Spinal cord (tissue), 10 donors: Measurements from ENCODE around the gene PAX9. TPM values are rescaled to one million over a fixed set of nuclear protein-coding genes. Genes with fewer than 3 reads are reported as not detected.

Experiments used
- DNase-seq, 6 donors: peaks; one replicate each; pipeline versions ENCODE4 v3.0.0 to v3.0.0-alpha.2; 2013 to 2015; ENCODE audit warnings: low spot score in 6 of 6, low read depth in 4 of 6
- H3K27ac ChIP-seq: one replicate; pipeline ENCODE4 v1.5.1; 2013; ENCODE audit warnings: low read depth, low read length, control low read depth
- H3K27me3 ChIP-seq: one replicate; pipeline ENCODE4 v1.6.1; 2013; ENCODE audit warnings: low read length; ENCODE audit not compliant: control insufficient read depth, insufficient read depth
- H3K36me3 ChIP-seq: one replicate; pipeline ENCODE4 v1.6.1; 2013; ENCODE audit warnings: low read length; ENCODE audit not compliant: control insufficient read depth, insufficient read depth
- H3K4me1 ChIP-seq: one replicate; pipeline ENCODE4 v1.6.1; 2013; ENCODE audit warnings: low read length; ENCODE audit not compliant: control insufficient read depth, insufficient read depth
- H3K4me3 ChIP-seq: one replicate; pipeline ENCODE4 v1.5.1; 2013; ENCODE audit warnings: low read depth, low read length, control low read depth
- H3K9me3 ChIP-seq: one replicate; pipeline ENCODE4 v1.6.1; 2013; ENCODE audit warnings: low read length; ENCODE audit not compliant: control insufficient read depth, insufficient read depth
- WGBS: methylation state at CpG from one replicate; pipeline ENCODE4 v1.1.5; 2013; ENCODE audit warnings: missing lambda C conversion rate; ENCODE audit not compliant: insufficient coverage; 5-methylcytosine and 5-hydroxymethylcytosine counted together
- long read RNA-seq, 4 donors: transcript quantifications; one replicate each; lab custom pipeline, GENCODE V29; 2026
- polyA plus RNA-seq, 2 donors: library from polyadenylated mRNA; unstranded; fragments of 120-200 nt; gene quantifications; one replicate each; pipeline ENCODE4 v1.2.1, GENCODE V29; 2013; ENCODE audit not compliant: insufficient read length in 2 of 2
- total RNA-seq, 2 donors: library from RNA; depleted of rRNA in 1 of 2; stranded (reverse); fragments of 120-200 nt in 1 of 2; fragments of >200 nt in 1 of 2; gene quantifications; one replicate each; pipeline versions ENCODE4 v1.2.3 to v1.2.4, GENCODE V29; 2013 to 2014
- donor health status: healthy.

Gene PAX9
- under 1 TPM; 0.28 to 0.79 TPM for total RNA-seq
- polyA plus RNA-seq, result under 1 TPM; 0.29 to 0.32 TPM
- long read RNA-seq, donor 1, result 0 reads
- long read RNA-seq, donor 2, result 0 reads
- long read RNA-seq, donor 3, result 0 reads
- long read RNA-seq, donor 4, result 0 reads

DNA sequence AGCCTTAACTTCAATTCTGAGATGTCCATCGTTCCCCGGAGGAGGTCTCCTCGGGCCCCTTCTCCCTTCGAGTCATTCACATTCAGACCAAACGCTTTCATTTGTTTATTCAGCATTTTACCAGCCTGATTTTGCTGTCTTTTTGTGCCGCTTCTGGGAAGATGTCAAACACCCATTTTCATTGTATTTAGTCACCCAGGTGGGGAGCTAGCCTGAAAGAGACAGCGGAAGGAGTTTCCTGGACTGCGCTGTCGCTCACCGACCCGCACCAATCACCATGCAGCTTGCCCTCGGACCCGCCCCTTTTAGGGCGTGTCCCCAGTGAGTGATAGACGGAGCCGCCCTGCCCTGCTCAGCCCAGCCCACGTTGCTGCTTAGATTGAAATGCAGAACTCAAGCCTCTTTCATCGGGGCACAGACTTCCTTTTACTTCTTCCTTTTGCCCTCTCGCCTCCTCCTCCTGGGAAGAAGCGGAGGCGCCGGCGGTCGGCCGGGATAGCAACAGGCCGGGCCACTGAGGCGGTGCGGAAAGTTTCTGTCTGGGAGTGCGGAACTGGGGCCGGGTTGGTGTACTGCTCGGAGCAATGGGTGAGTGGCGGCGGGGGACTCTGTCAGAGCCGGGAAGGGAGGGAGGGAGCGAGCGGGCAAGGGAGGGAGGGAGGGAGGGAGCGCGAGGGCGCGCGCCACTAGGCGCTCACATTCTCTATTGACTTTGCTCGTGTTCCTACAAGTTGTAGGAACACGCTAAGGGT lies at the start of gene PAX9:
TSS of gene PAX9 (plus strand) at position 355 of the 752 bp plus-strand sequence. CDS start at position 585, 230 bp downstream.
- H3K9me3 ChIP-seq, result no peaks in the 10 kb centered on the region
- H3K27ac ChIP-seq, result no peak within 1 kb of the TSS
- H3K36me3 ChIP-seq, result no peaks in the 10 kb centered on the region
- peak within 1 kb of the TSS; percentile 38 for H3K4me3 ChIP-seq
- peaks cover 100% of the 10 kb centered on the region for H3K27me3 ChIP-seq
- peaks cover 66% of the 10 kb centered on the region for H3K4me1 ChIP-seq
- WGBS, result 0% methylated on average over 37 of the region's 44 CpGs
- DNase-seq, result peak in 3 of 6 donors; percentile 51 to 91 (median 76)

DNA sequence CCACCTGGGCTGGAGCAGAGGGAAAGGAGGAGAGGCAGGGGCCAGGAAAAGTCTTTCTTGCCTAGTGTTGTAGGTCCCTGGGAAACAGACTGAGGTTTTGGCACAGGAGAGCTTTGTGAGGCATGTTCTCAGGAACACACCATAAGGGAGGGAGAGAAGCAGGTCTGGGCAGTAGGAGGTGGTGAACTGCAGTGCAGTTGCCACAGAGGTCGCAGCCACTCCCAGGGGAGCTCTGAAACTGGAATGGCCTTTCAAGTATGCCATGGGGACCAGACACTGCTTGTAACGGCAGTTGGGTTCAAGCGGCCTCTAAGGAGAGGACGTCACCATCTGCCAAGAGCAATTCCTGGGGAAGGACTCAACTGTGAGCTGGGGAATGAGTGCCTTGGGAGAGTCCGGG lies 43.8 kb upstream of the PAX9 start:
- Histone ChIP-seq H3K4me1 (no peaks in the 10 kb centered on the region), H3K4me3 (no peak overlapping the region), H3K27ac (no peak overlapping the region), H3K27me3 (no peaks in the 10 kb centered on the region), H3K9me3 (no peaks in the 10 kb centered on the region), H3K36me3 (no peaks in the 10 kb centered on the region)
- no peak for DNase-seq
- 69% methylated on average over 4 of the region's 5 CpGs for WGBS

GRCh38 chr14:36618641-36619040 lies 43.0 kb upstream of the PAX9 start:
- no peak for DNase-seq
- no peaks in the 10 kb centered on the region for H3K9me3 ChIP-seq
- 70% methylated on average over 2 of the region's 2 CpGs for WGBS

DNA sequence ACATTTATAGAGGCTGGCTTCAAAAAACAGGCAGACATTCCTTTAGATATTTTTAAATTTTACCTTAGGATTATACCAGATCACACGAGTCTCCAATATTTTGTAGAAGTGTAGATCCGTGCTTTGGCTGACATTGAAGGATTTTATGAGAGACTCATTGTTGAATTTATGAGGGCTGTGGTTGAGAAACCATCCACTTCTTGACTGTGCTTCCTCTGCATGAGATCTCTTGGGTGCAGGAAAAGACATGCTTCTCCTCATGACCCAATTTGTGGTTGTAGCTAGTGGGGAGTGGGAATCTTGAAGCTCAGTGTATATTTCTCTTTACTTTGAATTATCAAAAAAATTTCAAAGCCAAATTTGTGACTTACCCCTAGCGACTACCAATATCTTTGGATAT lies 42.5 kb upstream of the PAX9 start:
- H3K27ac ChIP-seq, result no peak overlapping the region
- no peaks in the 10 kb centered on the region for H3K9me3 ChIP-seq
- H3K36me3 ChIP-seq, result no peaks in the 10 kb centered on the region
- no peaks in the 10 kb centered on the region for H3K27me3 ChIP-seq
- no peak overlapping the region for H3K4me3 ChIP-seq
- H3K4me1 ChIP-seq, result no peaks in the 10 kb centered on the region
- no peak for DNase-seq
- no CpG with 5 or more reads among the region's 3 CpGs for WGBS

More at GRCh38 chr14:36618641-36619040, 43.0 kb upstream of the PAX9 start:
- H3K4me3 ChIP-seq, result no peak overlapping the region
- H3K27ac ChIP-seq, result no peak overlapping the region
- H3K36me3 ChIP-seq, result no peaks in the 10 kb centered on the region
- no peaks in the 10 kb centered on the region for H3K4me1 ChIP-seq
- no peaks in the 10 kb centered on the region for H3K27me3 ChIP-seq

- H3K4me3 ChIP-seq, result no peak overlapping the region
- no peaks in the 10 kb centered on the region for H3K9me3 ChIP-seq
- H3K4me1 ChIP-seq, result no peaks in the 10 kb centered on the region
- WGBS, result 80% methylated on average over 1 of the region's 2 CpGs
- no peaks in the 10 kb centered on the region for H3K27me3 ChIP-seq
- no peaks in the 10 kb centered on the region for H3K36me3 ChIP-seq
- DNase-seq, result no peak
- no peak overlapping the region for H3K27ac ChIP-seq
Measured at GRCh38 chr14:36619853-36620252, 41.8 kb upstream of the PAX9 start.

DNA sequence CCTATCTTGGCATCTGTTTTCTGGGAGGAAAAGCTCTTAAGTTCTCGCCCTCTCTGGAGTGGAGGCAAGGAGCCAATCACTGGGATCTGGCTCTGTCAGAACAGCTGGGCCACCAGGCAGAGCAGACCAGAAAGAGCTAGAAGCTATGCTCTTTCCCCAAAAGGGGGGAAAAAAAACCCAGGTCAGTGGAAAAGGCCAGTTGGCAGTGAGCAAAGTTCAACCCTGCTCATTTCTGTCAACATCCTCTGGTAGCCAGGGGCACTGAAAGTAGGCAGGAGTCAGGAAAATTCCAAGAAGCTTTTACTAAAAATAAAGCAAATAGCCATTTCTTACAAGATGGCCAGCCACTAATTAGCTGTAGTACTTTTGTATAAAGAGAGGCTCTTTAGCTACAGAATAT lies 36.6 kb upstream of the PAX9 start:
- Histone ChIP-seq H3K9me3 (no peaks in the 10 kb centered on the region), H3K27ac (no peak overlapping the region), H3K27me3 (peaks cover 11% of the 10 kb centered on the region), H3K4me1 (no peaks in the 10 kb centered on the region), H3K36me3 (no peaks in the 10 kb centered on the region), H3K4me3 (no peak overlapping the region)
- WGBS, result 100% methylated on average over 1 of the region's 1 CpG
- DNase-seq, result no peak

- Histone ChIP-seq H3K27me3 (peaks cover 11% of the 10 kb centered on the region), H3K4me1 (no peaks in the 10 kb centered on the region), H3K4me3 (no peak overlapping the region), H3K36me3 (no peaks in the 10 kb centered on the region), H3K27ac (no peak overlapping the region), H3K9me3 (no peaks in the 10 kb centered on the region)
- 70% methylated on average over 2 of the region's 4 CpGs for WGBS
- DNase-seq, result no peak
Measured at GRCh38 chr14:36625436-36625835, 36.2 kb upstream of the PAX9 start.

- DNase-seq, result no peak
- Histone ChIP-seq H3K27ac (no peak overlapping the region), H3K9me3 (no peaks in the 10 kb centered on the region), H3K4me3 (no peak overlapping the region), H3K36me3 (no peaks in the 10 kb centered on the region), H3K4me1 (no peaks in the 10 kb centered on the region), H3K27me3 (peaks cover 11% of the 10 kb centered on the region)
- WGBS, result 70% methylated on average over 4 of the region's 4 CpGs
Measured at GRCh38 chr14:36626151-36626550, 35.5 kb upstream of the PAX9 start.

GRCh38 chr14:36627981-36628380 lies 33.7 kb upstream of the PAX9 start:
- H3K27me3 ChIP-seq, result peaks cover 11% of the 10 kb centered on the region
- no peak for DNase-seq
- no peak overlapping the region for H3K4me3 ChIP-seq
- H3K9me3 ChIP-seq, result no peaks in the 10 kb centered on the region
- H3K4me1 ChIP-seq, result no peaks in the 10 kb centered on the region
- H3K36me3 ChIP-seq, result no peaks in the 10 kb centered on the region
- H3K27ac ChIP-seq, result no peak overlapping the region
- 93% methylated on average over 2 of the region's 3 CpGs for WGBS

DNA sequence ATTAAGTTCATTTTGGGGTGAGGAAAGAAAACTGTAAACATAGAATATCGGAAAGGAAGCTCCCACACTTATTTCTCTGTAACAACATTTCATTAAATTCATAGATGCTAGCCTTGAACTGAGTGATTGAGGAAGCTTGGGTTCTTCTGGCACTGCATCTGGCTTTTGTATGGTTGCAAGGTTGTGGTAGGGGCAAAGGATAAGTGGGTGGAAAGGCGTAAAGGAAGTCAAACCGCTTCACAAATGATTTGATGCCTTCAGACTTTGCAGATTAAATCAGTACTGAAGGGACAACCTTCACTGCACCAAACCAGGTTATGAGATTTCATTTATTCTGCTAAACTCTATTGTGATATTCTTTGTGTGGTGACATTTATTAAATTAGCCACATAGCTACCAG lies 28.1 kb upstream of the PAX9 start:
- Histone ChIP-seq H3K9me3 (no peaks in the 10 kb centered on the region), H3K4me3 (no peak overlapping the region), H3K4me1 (no peaks in the 10 kb centered on the region), H3K27me3 (peaks cover 8% of the 10 kb centered on the region), H3K36me3 (no peaks in the 10 kb centered on the region), H3K27ac (no peak overlapping the region)
- no peak for DNase-seq
- no CpG with 5 or more reads among the region's 3 CpGs for WGBS
